ENCODE results near the gene TP53I3.
"Not testable (repeated sequence)": the region's sequence is repeated elsewhere in the genome, so short reads cannot be mapped to it uniquely, and the experiment has no call there.

Gene TP53I3

GRCh38 chr2:24095171-24095677, 10.6 kb upstream of the TP53I3 start:
- DNase-seq (ENCODE audit: low spot score), result not testable (repeated sequence)

GRCh38 chr2:24093270-24093669, 8.6 kb upstream of the TP53I3 start:
- not testable (repeated sequence) for DNase-seq (ENCODE audit: low spot score)

DNA sequence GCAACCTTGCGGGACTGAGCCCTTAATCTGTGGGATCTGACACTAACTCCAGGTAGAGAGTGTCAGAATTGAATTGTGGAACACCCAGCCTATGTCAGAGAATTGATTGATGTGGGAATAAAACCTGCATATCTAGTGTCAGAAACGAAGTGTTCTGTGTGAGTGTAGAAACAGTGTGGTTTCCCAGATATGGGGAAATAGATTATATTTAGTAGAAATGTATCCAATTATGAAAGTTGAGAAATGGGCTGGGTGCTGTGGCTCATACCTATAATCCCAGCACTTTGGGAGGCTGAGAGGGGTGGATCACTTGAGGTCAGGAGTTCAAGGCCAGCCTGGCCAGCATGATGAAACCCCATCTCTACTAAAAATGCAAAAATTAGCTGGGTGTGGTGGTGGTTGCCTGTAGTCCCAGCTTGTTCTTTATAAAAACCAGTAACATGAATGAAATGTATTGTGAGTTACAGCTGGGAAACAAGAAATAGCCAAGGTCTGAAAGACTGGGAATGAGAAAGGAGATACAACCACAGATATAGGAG, 4.3 kb upstream of the TP53I3 start:
- no peak for DNase-seq (ENCODE audit: low spot score)

DNA sequence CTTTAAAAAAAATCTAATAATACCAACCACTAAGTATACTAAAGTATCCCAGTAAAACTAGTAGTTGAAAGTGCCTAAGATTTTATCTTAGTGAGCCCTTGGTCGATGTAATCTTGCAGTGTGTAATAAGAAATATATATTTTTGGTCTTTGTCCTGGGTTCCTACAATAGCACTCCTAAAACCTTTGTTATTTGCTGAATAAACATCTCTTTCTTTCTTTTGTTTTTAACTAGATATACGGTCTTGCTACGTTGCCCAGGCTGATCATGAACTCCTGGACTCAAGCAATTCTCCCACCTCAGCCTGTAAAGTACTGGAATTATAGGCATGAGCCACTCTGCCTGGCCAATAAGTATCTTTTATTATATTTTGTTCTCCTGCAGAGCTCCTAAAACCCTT, 2.4 kb upstream of the TP53I3 start:
- DNase-seq (ENCODE audit: low spot score), result no peak

DNA sequence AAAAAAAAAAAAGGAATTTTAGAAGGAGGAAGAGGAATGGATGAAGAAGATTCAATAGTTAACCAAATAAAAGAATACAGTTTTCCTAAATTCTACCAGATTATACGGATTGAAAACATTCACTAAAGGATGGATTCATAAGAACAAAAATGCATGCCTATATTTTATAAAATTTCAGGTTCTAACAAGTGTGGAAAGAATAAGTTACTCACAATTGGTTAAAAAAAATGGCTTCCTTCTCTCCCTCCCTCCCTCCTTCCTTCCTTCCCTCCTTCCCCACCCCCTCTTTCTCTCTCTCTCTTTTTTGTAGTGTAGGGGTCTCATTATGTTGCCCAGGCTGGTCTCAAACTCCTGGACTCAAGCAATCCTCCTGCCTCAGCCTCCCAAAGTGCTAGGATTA, 1.6 kb upstream of the TP53I3 start:
- no peak for DNase-seq (ENCODE audit: low spot score)

DNA sequence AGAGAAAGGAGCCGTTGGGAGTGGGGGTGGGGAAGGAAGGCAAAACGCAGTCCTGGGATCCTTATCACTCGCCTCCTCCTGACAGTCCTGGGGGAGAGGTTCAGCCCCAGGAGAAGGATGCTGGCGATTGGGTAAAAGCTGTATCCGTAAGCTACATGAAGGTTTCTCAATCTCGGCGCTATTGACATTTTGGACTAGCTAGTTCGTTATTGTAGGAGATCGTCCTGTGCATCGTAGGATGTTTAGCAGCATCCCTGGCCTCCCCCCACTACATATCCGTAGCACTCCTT, 511 bp upstream of the TP53I3 start:
- DNase-seq (ENCODE audit: low spot score), result no peak

GRCh38 chr2:24083567-24084385, 858 bp downstream of the TP53I3 start:
- DNase-seq (ENCODE audit: low spot score), result peak; percentile 36

GRCh38 chr2:24082787-24083566, 1.7 kb downstream of the TP53I3 start:
- DNase-seq (ENCODE audit: low spot score), result no peak

DNA sequence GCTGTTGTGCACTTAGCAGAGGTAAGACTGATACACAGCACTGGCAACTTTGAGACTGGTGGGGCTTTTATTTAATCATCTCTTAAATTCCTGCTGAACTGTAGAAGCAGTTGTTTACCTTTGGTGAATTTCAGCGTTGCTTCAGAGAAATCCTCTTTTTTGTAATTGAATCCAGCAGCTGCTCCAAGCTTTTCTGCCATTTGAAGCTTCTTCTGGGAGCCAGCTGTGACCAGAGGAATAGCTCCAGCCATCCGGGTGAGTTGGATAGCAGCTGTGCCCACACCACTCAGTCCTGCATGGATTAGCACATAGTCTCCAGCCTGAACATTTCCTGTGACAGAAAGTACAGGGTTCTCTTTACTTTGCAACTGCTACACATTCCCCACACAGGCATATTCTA, 3.9 kb downstream of the TP53I3 start:
- DNase-seq (ENCODE audit: low spot score), result no peak

- DNase-seq (ENCODE audit: low spot score), result no peak
These were observed 6.8 kb downstream of the TP53I3 start for GRCh38 chr2:24077879-24078278.

DNA sequence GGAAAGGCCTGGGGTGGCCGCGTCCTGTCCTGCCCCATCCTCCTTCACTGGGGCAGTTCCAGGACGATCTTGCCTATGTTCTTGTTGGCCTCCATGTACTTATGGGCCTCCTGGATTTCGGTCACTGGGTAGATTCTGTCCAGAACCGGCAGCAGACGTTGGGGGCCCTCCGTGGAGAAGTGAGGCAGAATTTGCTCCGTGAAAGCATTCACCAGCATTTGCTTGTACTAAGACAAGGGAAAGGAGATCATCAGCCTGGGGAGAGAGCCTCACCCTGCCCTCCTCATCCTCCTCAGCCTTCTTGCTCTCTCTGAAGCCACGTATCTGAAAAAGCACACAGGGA, 7.1 kb downstream of the TP53I3 start:
- DNase-seq (ENCODE audit: low spot score), result no peak

DNA sequence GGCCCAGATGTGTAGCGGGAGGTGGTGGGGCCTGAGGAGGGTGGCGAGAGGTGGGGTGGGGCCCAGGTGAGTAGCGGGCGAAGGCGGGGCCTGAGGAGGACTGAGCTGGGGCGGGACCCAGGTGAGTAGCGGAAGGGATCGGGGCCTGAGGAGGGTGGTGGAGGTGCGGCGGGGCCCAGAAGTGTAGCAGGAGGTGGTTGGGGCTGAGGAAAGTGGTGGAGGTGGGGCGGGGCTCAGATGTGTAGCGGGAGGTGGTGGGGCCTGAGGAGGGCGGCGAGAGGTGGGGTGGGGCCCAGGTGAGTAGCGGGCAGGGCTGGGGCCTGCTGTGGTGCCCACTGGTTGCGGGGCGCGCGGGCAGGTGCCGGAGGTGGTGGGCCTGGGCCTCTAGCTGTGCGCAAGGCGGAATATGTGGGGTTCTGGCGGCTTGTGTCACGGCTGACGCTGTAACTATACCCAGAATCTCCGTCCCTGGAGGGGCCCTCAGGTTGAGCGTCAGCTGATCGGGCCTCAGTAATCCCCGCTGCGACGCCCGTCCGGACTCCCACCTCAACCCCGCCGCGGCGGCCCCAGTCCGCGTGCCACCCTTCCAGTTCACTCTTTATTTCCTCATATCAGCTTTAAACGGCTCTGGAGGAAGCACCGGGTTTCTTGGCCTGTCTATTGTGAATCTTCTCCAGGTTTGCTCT, 7.6 kb downstream of the TP53I3 start:
- DNase-seq (ENCODE audit: low spot score), result no peak

GRCh38 chr2:24075915-24076848, 8.5 kb downstream of the TP53I3 start, which contains the start of gene SF3B6:
SF3B6 (minus strand) TSS chr2:24076326; CDS start chr2:24076229, 97 bp downstream.
- DNase-seq (ENCODE audit: low spot score), result peak; percentile 100

DNA sequence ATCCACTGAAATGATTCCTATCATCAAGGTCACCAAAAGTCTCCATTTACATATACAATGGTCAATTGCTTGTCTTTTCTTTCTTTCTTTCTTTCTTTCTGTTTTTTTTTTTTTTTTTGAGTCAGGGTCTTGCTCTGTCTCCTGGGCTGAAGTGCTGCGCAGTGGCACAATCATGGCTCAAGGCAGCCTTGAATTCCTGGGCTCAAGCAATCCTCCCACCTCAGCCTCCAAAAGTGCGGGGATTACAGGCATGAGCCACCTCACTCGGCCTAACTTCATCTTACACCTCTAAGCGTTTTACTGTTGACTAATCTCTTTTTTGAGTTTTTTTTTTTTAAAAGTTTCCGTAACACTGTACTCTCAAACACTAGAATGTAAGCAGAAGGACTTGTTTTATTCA, 9.4 kb downstream of the TP53I3 start:
- DNase-seq (ENCODE audit: low spot score), result no peak

DNA sequence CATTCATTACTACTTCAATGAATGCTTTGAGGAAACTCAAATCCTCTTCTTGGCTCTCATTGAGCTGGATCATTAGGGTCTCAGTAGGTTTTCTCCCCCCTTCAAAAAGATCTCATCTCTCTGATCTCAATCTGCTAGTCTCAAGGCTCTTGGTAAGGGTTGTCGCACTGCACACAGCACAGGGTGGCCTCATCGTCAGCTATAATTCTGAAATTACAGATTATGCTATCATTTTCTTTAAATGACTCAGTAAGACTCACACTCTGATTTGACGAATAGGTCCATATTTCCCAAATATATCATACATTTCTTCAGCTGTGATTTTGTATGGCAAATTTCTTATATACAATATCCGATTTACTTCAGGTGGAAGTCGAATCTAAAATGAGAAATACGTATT, 10.8 kb downstream of the TP53I3 start:
- DNase-seq (ENCODE audit: low spot score), result no peak

- DNase-seq (ENCODE audit: low spot score), result no peak
These were observed 12.4 kb downstream of the TP53I3 start for GRCh38 chr2:24072259-24072658.

DNA sequence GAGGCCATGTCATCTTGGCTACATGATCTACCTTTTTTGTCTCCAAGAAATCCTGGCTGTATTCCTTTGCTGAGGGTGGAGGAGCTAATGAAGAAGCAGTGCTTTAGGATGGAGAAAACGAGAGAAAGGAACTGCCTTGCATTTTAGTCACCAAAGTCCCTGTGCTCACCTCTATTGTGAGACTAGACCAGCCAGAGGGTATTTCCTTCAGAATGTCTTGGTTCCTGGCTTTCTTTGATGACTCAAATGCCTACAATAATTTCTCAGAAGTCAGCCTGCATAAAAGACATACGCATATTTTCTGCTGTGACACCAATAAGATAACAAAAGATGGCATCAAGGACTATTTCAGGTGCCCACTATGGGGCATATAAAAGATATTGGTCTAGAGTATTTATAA, 19.3 kb downstream of the TP53I3 start:
- no peak for DNase-seq (ENCODE audit: low spot score)

DNA sequence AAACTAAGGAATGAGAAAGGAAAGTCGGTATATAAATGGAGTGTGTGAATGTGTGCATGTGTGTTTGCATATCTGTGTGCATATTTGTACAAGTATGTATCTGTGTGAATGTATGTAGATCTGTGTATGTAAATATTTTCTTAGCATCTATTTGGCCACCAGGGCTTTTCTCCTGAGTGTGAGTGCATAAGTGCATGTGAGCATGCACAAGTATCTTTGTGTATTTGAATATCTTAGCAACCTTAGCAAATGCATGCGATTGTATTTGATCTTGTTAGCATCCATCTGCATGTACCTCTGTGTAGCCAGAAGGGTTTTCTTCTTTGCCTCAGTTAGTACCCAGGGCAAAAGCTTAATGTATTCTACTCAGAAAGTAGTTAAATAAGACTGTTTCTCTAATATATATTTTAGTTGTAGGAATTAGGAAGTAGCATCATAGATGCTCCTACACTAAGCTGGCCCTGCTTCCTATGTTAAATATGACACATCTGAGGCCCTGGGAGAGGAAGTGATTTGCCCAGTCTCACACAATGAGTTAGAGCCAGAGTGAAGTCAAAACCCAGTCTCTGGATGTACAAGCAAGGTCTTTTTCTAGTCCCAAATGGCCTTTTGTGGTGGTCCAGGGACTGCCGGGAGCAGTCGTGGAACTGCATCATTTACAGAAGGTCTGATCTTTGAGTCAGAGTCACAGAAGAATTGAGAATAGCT, 25.9 kb downstream of the TP53I3 start:
- DNase-seq (ENCODE audit: low spot score), result no peak

GRCh38 chr2:24055750-24056149, 28.9 kb downstream of the TP53I3 start:
- no peak for DNase-seq (ENCODE audit: low spot score)

DNA sequence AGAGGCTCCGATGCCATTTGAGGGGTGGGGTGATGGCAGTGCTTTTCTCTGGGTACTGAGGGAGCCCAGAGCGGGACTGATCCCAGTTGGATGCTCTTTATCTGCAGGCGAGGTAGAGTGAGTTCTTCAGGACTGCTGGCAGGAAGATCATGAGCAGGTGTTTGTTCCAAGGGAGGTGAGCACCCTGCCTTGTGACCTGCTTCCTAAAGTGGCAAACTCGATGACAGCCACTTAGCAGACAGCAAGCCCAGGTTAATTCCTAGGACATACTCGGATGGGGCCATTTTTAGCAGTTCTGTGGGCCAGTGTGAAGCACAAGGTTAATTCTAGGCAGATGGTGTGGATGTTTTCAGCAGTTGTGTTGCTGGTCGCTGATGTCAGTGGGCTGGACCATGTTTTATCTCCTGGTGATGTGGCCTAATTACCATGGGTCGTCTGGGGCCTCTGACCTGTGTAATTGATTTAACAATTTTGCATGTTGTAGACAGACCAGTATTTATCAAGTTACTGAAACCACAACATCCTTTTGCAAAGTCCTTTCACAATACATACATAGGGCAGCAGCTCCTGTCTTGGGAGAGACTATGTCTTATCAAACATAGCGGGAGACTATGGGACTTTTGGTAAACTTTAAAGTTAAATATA, 30.1 kb downstream of the TP53I3 start:
- no peak for DNase-seq (ENCODE audit: low spot score)
